T-helper 2 cell treated with Interferon-gamma antibody and Interleukin-4, amounts not matched to agents 5 μg/mL and 100 μg/mL, for 36 hours (primary cell): Measurements from ENCODE around the gene RAMACL.

Experiments
- DNase-seq: peaks from one replicate; pipeline ENCODE4 v3.0.0; 2021; ENCODE audit warnings: low spot score
- H3K27ac Mint-ChIP-seq: one replicate; pipeline ENCODE4 v1.8.0; 2021; ENCODE audit warnings: mild to moderate bottlenecking, mixed read lengths
- H3K27me3 Mint-ChIP-seq: one replicate; pipeline ENCODE4 v1.8.0; 2021; ENCODE audit warnings: low read depth, mixed read lengths
- H3K36me3 Mint-ChIP-seq: one replicate; pipeline ENCODE4 v1.8.0; 2021; ENCODE audit warnings: low read depth, mixed read lengths
- H3K4me1 Mint-ChIP-seq: one replicate; pipeline ENCODE4 v1.8.0; 2021; ENCODE audit warnings: low read depth, mixed read lengths
- H3K4me3 Mint-ChIP-seq: one replicate; pipeline ENCODE4 v1.8.0; 2022; ENCODE audit warnings: mild to moderate bottlenecking, moderate library complexity, mixed read lengths
- H3K9me3 Mint-ChIP-seq: one replicate; pipeline ENCODE4 v1.8.0; 2021; ENCODE audit warnings: mixed read lengths

Gene RAMACL

GRCh38 chr6:166624275-166624674 lies 37.8 kb upstream of the RAMACL start:
- H3K4me3 Mint-ChIP-seq: no peak overlapping the region
- no peaks in the 10 kb centered on the region for H3K9me3 Mint-ChIP-seq
- peaks cover 17% of the 10 kb centered on the region for H3K4me1 Mint-ChIP-seq
- peaks cover 46% of the 10 kb centered on the region for H3K27me3 Mint-ChIP-seq
- DNase-seq: no peak
- H3K36me3 Mint-ChIP-seq: no peaks in the 10 kb centered on the region
- no peak overlapping the region for H3K27ac Mint-ChIP-seq

- Mint-ChIP-seq H3K4me1 (peaks cover 10% of the 10 kb centered on the region), H3K36me3 (no peaks in the 10 kb centered on the region), H3K9me3 (no peaks in the 10 kb centered on the region), H3K27ac (no peak overlapping the region), H3K4me3 (no peak overlapping the region), H3K27me3 (peaks cover 38% of the 10 kb centered on the region)
- no peak for DNase-seq
These were observed 36.8 kb upstream of the RAMACL start for GRCh38 chr6:166623318-166623717.

- no peaks in the 10 kb centered on the region for H3K36me3 Mint-ChIP-seq
- no peak overlapping the region for H3K4me3 Mint-ChIP-seq
- DNase-seq: no peak
- no peak overlapping the region for H3K27ac Mint-ChIP-seq
- H3K9me3 Mint-ChIP-seq: no peaks in the 10 kb centered on the region
- H3K27me3 Mint-ChIP-seq: peaks cover 33% of the 10 kb centered on the region
- peaks cover 6% of the 10 kb centered on the region for H3K4me1 Mint-ChIP-seq
These were observed 34.6 kb upstream of the RAMACL start for GRCh38 chr6:166621114-166621540.

GRCh38 chr6:166620478-166621113 lies 34.1 kb upstream of the RAMACL start:
- Mint-ChIP-seq H3K4me3 (no peak overlapping the region), H3K27me3 (peaks cover 27% of the 10 kb centered on the region), H3K27ac (no peak overlapping the region), H3K4me1 (peaks cover 2% of the 10 kb centered on the region), H3K36me3 (no peaks in the 10 kb centered on the region), H3K9me3 (no peaks in the 10 kb centered on the region)
- no peak for DNase-seq

- Mint-ChIP-seq H3K4me3 (no peak overlapping the region), H3K9me3 (no peaks in the 10 kb centered on the region), H3K27ac (no peak overlapping the region), H3K27me3 (peaks cover 21% of the 10 kb centered on the region), H3K4me1 (no peaks in the 10 kb centered on the region), H3K36me3 (no peaks in the 10 kb centered on the region)
- DNase-seq: no peak
These were observed 33.4 kb upstream of the RAMACL start for GRCh38 chr6:166619912-166620311.

- DNase-seq: no peak
- Mint-ChIP-seq H3K9me3 (no peaks in the 10 kb centered on the region), H3K36me3 (no peaks in the 10 kb centered on the region), H3K27ac (no peak overlapping the region), H3K4me3 (no peak overlapping the region), H3K4me1 (no peaks in the 10 kb centered on the region), H3K27me3 (peaks cover 16% of the 10 kb centered on the region)
These were observed 32.6 kb upstream of the RAMACL start for GRCh38 chr6:166618866-166619761.

DNA sequence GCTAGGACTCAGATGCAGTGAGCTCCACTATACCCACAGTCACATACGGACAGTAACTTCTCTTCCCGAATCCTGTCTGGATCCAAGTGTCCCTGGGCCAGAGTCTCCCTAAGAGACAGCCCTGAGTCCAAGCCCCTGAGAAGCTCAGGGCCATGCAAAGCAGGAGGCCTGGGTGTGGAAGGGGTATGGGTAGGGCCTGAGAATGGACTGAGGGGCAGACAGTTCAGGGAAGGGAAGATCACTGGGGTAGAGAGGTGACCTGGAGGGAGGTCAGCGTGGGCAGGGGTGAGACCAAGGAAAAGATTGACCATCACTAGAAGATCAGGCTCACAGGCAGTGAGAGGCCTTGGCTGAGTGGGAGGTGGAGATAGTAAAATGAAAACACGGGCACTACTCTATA lies 31.8 kb upstream of the RAMACL start:
- Mint-ChIP-seq H3K4me1 (no peaks in the 10 kb centered on the region), H3K36me3 (no peaks in the 10 kb centered on the region), H3K27me3 (peaks cover 11% of the 10 kb centered on the region), H3K27ac (no peak overlapping the region), H3K9me3 (no peaks in the 10 kb centered on the region), H3K4me3 (no peak overlapping the region)
- DNase-seq: no peak

DNA sequence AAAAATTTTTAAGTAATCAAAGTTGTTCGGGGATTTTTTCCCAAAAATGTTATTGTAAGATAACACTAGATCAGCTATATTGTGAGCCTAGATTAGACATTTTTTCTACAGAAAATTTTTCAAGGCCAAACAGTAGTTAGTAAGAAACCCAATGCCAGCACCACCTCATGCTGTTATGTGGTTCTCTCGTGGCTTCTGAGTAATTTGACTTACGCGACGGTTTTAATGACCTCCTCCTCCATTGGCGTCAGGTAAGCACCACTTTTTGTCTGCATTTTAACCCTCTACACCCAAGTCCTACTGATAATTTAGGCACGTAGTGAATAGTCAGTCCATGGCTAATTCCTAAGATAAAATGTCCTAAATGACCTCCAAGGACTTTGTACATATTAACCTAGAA lies 30.9 kb upstream of the RAMACL start:
- Mint-ChIP-seq H3K4me3 (no peak overlapping the region), H3K9me3 (no peaks in the 10 kb centered on the region), H3K27me3 (peaks cover 5% of the 10 kb centered on the region), H3K4me1 (no peaks in the 10 kb centered on the region), H3K36me3 (no peaks in the 10 kb centered on the region), H3K27ac (no peak overlapping the region)
- DNase-seq: no peak

- Mint-ChIP-seq H3K27me3 (peaks cover 5% of the 10 kb centered on the region), H3K4me1 (no peaks in the 10 kb centered on the region), H3K27ac (no peak overlapping the region), H3K9me3 (no peaks in the 10 kb centered on the region), H3K4me3 (no peak overlapping the region), H3K36me3 (no peaks in the 10 kb centered on the region)
- DNase-seq: no peak
These were observed 30.1 kb upstream of the RAMACL start for GRCh38 chr6:166616261-166617238.

DNA sequence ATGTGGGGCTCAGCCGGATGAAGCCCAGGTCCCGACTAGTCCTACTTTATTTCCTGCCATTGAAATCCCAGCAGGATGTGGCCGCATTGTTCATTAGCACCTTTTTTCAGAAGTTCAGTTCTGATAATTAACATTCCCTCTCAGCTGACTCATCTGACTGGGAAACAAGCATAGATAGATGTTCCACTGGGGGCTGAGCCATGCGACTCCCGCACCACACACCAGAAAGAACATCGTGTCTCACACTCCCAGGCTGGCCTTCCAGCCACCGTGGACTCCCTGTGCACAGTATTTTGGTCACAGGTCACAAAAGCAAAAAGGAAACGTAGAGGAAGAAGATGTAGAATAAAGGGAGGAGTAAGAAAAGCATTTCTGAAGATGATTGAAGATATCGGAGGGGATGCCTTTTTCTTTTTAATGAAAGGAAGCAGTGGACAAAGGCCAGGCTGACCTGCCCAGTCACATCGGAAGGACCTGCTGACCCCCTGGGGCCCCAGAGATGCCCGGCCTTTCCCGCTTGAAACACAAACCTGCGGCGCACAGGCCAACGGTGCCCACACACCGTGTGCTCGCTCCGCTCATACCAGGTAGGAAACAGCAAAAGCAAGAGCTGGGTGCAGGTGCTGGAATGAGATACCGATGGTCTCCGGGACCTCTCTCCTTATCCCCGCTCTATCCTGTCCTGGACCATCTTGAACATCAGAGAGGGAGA lies 28.7 kb upstream of the RAMACL start:
- H3K27ac Mint-ChIP-seq: no peak overlapping the region
- no peak overlapping the region for H3K4me3 Mint-ChIP-seq
- H3K4me1 Mint-ChIP-seq: no peaks in the 10 kb centered on the region
- no peak for DNase-seq
- no peaks in the 10 kb centered on the region for H3K9me3 Mint-ChIP-seq
- H3K36me3 Mint-ChIP-seq: no peaks in the 10 kb centered on the region
- peaks cover under 1% of the 10 kb centered on the region for H3K27me3 Mint-ChIP-seq

- DNase-seq: no peak
- Mint-ChIP-seq H3K4me1 (no peaks in the 10 kb centered on the region), H3K4me3 (no peak overlapping the region), H3K27ac (no peak overlapping the region), H3K27me3 (no peaks in the 10 kb centered on the region), H3K9me3 (no peaks in the 10 kb centered on the region), H3K36me3 (no peaks in the 10 kb centered on the region)
These were observed 28.1 kb upstream of the RAMACL start for GRCh38 chr6:166614589-166614988.

- no peaks in the 10 kb centered on the region for H3K27me3 Mint-ChIP-seq
- DNase-seq: no peak
- no peaks in the 10 kb centered on the region for H3K4me1 Mint-ChIP-seq
- no peak overlapping the region for H3K27ac Mint-ChIP-seq
- H3K9me3 Mint-ChIP-seq: no peaks in the 10 kb centered on the region
- no peak overlapping the region for H3K4me3 Mint-ChIP-seq
- no peaks in the 10 kb centered on the region for H3K36me3 Mint-ChIP-seq
These were observed 27.7 kb upstream of the RAMACL start for GRCh38 chr6:166614171-166614583.

GRCh38 chr6:166613027-166613426 lies 26.5 kb upstream of the RAMACL start:
- H3K27me3 Mint-ChIP-seq: no peaks in the 10 kb centered on the region

More at GRCh38 chr6:166613027-166613426, 26.5 kb upstream of the RAMACL start:
- H3K36me3 Mint-ChIP-seq: no peaks in the 10 kb centered on the region
- no peaks in the 10 kb centered on the region for H3K9me3 Mint-ChIP-seq
- no peak for DNase-seq
- H3K27ac Mint-ChIP-seq: no peak overlapping the region
- H3K4me1 Mint-ChIP-seq: no peaks in the 10 kb centered on the region
- H3K4me3 Mint-ChIP-seq: no peak overlapping the region
